GM21786 (cell line): Measurements from ENCODE around the gene PGBD4.
"Not testable (repeated sequence)": the region's sequence is repeated elsewhere in the genome, so short reads cannot be mapped to it uniquely, and the experiment has no call there.

Experiments used
- ATAC-seq: cut with Tn5 transposase; IDR thresholded peaks from one replicate; pipeline ENCODE4 v1.9.1; 2021; ENCODE audit not compliant: unreplicated experiment

The PGBD4 gene

DNA sequence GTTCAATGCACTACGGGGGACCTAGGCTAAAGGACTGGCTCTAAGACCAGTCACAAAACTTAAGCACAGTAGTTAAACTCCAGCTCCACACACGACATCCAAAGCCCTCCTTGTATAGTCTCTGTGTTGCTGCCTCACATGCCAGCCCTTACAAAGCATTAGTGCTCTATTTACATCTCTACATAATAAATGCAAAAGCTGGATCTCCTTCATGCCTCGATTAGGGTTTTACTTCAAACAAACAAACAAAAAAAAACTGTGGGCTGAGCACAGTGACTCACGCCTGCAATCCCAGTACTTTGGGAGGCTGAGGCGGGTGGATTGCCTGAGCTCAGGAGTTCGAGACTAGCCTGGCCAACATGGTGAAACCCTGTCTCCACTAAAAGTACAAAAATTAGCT, 9.6 kb downstream of the PGBD4 start:
- ATAC-seq, result no peak

DNA sequence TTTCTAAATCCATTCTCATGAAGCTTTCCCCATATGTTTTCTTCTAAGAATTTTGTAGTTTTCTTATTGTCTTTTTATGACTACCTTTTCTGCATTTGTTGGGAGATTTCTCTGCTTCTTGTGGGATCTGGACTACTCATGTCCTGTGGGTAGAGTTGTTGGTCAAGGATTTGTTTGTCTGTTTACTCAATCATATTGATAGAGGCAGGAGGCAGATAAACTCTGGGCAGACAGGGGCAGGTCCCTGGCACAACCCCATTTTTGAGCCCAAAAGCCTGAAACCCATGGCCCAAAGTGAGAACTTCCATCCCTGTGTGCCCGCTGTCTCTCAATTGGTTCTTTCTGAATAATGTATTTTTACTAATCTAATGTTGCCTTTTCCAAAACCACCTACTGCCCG, 12.3 kb downstream of the PGBD4 start:
- no peak for ATAC-seq

DNA sequence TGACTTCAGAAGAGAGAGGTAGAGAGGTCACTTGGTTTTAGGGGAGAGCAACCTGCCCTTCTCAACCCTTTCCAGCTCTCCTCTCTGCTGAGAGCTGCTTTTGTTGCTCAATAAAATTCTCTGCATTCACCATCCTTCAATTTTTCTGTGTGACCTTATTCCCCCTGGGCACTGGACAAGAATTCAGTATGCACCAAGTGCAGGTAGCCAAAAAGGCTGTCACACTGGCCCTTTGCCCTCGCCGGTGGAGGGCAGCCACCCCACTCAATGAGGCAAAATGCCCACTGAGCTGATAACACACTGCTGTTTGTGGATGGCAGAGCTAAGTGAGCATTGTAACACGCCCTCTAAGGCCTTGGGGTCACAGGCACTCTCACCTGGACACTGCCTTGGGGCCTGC, 12.9 kb downstream of the PGBD4 start:
- ATAC-seq, result no peak

GRCh38 chr15:34116620-34117019, 14.7 kb downstream of the PGBD4 start:
- ATAC-seq, result no peak

GRCh38 chr15:34119291-34119690, 17.4 kb downstream of the PGBD4 start:
- ATAC-seq, result no peak

DNA sequence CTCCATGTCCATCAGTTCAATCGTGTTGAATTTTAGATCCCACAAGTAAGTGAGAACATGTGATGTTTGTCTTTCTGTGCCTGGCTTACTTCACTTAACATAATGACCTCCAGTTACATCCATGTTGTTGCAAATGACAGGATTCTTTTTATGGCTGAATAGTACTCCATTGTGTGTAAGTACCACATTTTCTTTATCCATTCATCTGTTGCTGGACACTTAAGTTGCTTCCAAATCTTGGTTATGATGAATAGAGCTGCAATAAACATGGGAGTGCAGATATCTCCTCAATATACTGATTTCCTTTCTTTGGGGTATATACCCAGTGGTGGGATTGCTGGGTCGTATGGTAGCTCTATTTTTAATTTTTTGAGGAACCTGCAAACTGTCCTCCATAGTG, 18.5 kb downstream of the PGBD4 start:
- ATAC-seq, result not testable (repeated sequence)

- ATAC-seq, result not testable (repeated sequence)
These were observed 19.9 kb downstream of the PGBD4 start for GRCh38 chr15:34121786-34122185.

- ATAC-seq, result peak; percentile 56
These were observed 20.9 kb downstream of the PGBD4 start for GRCh38 chr15:34122771-34123183.

DNA sequence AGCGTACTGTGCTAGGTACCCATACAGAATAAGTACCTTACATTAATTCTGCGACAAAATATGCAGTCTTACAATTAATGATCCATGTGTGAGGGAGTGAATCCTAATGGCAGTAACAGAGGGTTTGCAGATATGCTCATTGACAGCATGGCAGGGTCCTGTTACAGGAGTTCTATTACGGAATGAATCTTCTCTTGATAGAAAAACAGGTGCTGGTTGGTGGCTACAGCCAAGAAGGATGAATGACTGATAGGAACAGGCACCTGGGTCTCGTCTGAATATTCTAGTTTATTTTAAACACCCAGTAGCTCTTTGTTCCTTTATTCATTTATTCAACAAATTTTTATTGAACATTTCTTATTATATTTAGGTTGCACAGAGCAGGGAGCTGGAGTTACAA, 22.8 kb downstream of the PGBD4 start:
- no peak for ATAC-seq

DNA sequence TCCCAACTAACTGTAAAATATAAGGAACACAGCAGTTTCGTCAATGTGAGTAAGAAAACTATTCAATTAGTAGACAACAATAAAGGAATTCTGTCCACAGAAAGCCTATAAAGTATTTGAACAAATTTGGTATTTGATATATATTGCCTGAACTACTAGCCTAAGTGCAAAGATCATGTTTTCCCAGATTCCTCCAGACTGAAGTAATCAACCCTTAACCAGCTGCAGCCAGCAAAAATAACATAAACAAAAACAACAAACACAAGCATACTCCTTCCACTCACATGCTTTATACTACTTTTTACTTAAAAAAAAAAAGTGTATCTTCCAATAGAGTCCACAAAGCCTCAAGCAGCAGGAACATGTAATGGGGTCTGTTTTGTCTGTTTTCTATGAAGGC, 24.1 kb downstream of the PGBD4 start:
- no peak for ATAC-seq

DNA sequence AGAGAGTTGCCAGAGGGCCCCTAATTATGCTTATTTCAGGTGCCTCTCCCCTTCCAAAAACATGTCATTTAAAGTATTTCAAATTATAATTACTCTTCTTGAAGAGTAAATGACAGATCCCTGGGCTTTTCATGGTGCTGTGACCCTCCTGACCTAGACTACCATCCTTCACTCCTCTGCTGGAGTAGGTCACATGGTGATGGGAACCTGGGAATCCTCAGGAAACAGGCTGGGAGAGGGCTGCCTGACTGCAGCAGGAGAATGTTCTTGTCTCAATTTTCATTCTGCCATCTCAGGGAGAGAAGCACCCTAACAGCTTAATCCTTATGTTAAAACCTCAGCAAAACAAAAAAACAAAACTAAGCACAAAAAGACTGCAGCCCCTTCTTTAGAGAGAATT, 24.6 kb downstream of the PGBD4 start:
- ATAC-seq, result no peak

- no peak for ATAC-seq
These were observed 27.0 kb downstream of the PGBD4 start for GRCh38 chr15:34128898-34129297.

- no peak for ATAC-seq
These were observed 31.0 kb downstream of the PGBD4 start for GRCh38 chr15:34132881-34133280.

DNA sequence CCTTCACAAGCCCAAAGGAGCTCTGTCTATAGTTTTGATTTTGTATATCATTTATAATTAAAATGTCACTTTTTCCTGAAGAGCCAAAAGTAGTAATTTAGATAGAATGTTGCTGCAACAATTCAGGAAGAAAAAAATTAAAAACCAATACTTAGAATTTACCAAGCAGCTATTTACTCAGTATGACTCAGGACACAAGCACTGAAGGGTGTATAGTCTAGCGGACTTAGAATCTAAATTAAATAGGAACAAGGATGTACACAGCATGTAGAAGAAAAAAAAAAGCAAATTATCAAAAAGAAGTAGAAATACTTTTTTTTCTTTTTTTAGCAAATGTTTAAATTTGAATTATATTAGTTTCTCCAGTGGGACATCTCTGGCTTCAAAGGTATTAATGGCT, 31.6 kb downstream of the PGBD4 start:
- ATAC-seq, result no peak

GRCh38 chr15:34147371-34148140, 45.7 kb downstream of the PGBD4 start:
- ATAC-seq, result no peak

GRCh38 chr15:34154725-34155204, 52.9 kb downstream of the PGBD4 start:
- ATAC-seq, result no peak

GRCh38 chr15:34155859-34156258, 54.0 kb downstream of the PGBD4 start:
- no peak for ATAC-seq
